ENCODE results near the gene ATP2A3. TPM values are rescaled to one million over a fixed set of nuclear protein-coding genes. Genes with fewer than 3 reads are reported as not detected.
A peak's percentile ranks its signal among the peaks of the same experiment; 100 is the strongest.

The ATP2A3 gene
- total and polyA plus RNA-seq, 3 experiments from 2014 or later = 105 to 111 (median 108) TPM

DNA sequence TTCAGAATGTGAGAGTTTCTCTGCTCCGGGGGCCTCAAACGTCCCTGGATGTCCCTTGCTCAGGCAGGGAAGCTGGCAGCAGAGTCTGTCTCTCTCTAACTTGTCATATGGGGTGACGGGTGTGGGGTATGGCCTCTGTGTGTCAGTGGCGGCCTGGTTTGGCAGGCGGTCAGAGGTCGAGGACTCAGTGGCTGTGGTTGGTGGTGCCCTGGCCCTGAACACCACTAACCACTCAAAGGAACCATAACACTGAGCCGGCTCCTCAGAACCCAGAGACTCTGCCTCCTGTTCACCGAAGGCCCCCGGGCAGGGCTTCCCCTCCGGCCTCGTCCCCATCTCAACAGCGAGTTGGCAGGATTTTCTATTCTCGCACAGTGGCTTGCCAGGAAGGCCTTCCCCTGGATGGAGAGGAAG, 48.6 kb downstream of the ATP2A3 start:
- no peaks in the 10 kb centered on the region for H3K9me3 Mint-ChIP-seq
- H3K4me3 ChIP-seq (ENCODE audit: low read length) = no peak overlapping the region
- peaks cover 37 to 51% (median 45%) of the 10 kb centered on the region in 3 donors for H3K4me1 Mint-ChIP-seq
- H3K4me1 ChIP-seq (ENCODE audit: insufficient read depth, low read length) = peaks cover 49% of the 10 kb centered on the region
- no peaks in the 10 kb centered on the region for H3K27me3 Mint-ChIP-seq
- H3K27ac ChIP-seq (ENCODE audit: low read depth, low read length) = peak overlapping the region; percentile 34
- H3K4me3 Mint-ChIP-seq = peak overlapping the region in 3 of 7 donors; percentile 2 to 32 (median 28)
- H3K27ac Mint-ChIP-seq = peak overlapping the region in 7 of 8 donors; percentile 63 to 93 (median 86)
- no peaks in the 10 kb centered on the region for H3K36me3 Mint-ChIP-seq
- no peaks in the 10 kb centered on the region for H3K27me3 ChIP-seq (ENCODE audit: insufficient read depth, low read length, poor library complexity, severe bottlenecking)
- CTCF ChIA-PET = interaction anchor here (0.9 to 6.3 kb wide), 6 partner anchors 11 to 159 kb away, joined by 3 to 61 read pairs (median 5); no protein-coding TSS in a partner anchor
- H3K36me3 ChIP-seq (ENCODE audit: insufficient read depth, low read length) = no peaks in the 10 kb centered on the region
- POLR2A ChIA-PET = no interaction called here
- DNase-seq = no peak
- H3K9me3 ChIP-seq (ENCODE audit: low read length) = no peaks in the 10 kb centered on the region

GRCh38 chr17:3914312-3914670, 49.9 kb downstream of the ATP2A3 start:
- no peaks in the 10 kb centered on the region for H3K36me3 Mint-ChIP-seq
- Histone ChIP-seq H3K9me3 (ENCODE audit: low read length) (no peaks in the 10 kb centered on the region), H3K4me3 (ENCODE audit: low read length) (no peak overlapping the region), H3K27ac (ENCODE audit: low read depth, low read length) (peak overlapping the region; percentile 1), H3K27me3 (ENCODE audit: insufficient read depth, low read length, poor library complexity, severe bottlenecking) (no peaks in the 10 kb centered on the region), H3K36me3 (ENCODE audit: insufficient read depth, low read length) (no peaks in the 10 kb centered on the region), H3K4me1 (ENCODE audit: insufficient read depth, low read length) (peaks cover 54% of the 10 kb centered on the region)
- H3K9me3 Mint-ChIP-seq = no peaks in the 10 kb centered on the region
- H3K27me3 Mint-ChIP-seq = no peaks in the 10 kb centered on the region
- H3K27ac Mint-ChIP-seq = peak overlapping the region in 6 of 8 donors; percentile 50 to 93 (median 72)
- DNase-seq = no peak
- ChIA-PET CTCF (interaction anchor here (0.6 to 6.3 kb wide), 36 partner anchors 9 to 176 kb away, joined by 3 to 61 read pairs (median 4); partner anchors contain the start of genes ATP2A3 and NCBP3), POLR2A (interaction anchor here (0.8 kb wide), 1 partner anchor 51 kb away, joined by 3 read pairs; no protein-coding TSS in a partner anchor)
- peaks cover 40 to 51% (median 45%) of the 10 kb centered on the region in 3 donors for H3K4me1 Mint-ChIP-seq
- H3K4me3 Mint-ChIP-seq = peak overlapping the region in 1 of 7 donors; percentile 9

- H3K27me3 ChIP-seq (ENCODE audit: insufficient read depth, low read length, poor library complexity, severe bottlenecking) = no peaks in the 10 kb centered on the region
- peak overlapping the region in 2 of 7 donors; percentile 9 to 55 for H3K4me3 Mint-ChIP-seq
- H3K27ac ChIP-seq (ENCODE audit: low read depth, low read length) = peak overlapping the region; percentile 1
- ChIA-PET CTCF (interaction anchor here (0.6 to 6.3 kb wide), 38 partner anchors 9 to 176 kb away, joined by 3 to 61 read pairs (median 4); partner anchors contain the start of genes ATP2A3 and NCBP3), POLR2A (interaction anchor here (0.6 to 0.8 kb wide), 2 partner anchors 11 to 52 kb away, joined by 3 read pairs; no protein-coding TSS in a partner anchor)
- H3K4me3 ChIP-seq (ENCODE audit: low read length) = no peak overlapping the region
- DNase-seq = peak; percentile 71 to 85 (median 72)
- no peaks in the 10 kb centered on the region for H3K9me3 Mint-ChIP-seq
- peak overlapping the region; percentile 7 to 93 (median 64) for H3K27ac Mint-ChIP-seq
- no peaks in the 10 kb centered on the region for H3K9me3 ChIP-seq (ENCODE audit: low read length)
- H3K36me3 ChIP-seq (ENCODE audit: insufficient read depth, low read length) = no peaks in the 10 kb centered on the region
- no peaks in the 10 kb centered on the region for H3K27me3 Mint-ChIP-seq
- peaks cover 40 to 51% (median 45%) of the 10 kb centered on the region in 3 donors for H3K4me1 Mint-ChIP-seq
- peaks cover 54% of the 10 kb centered on the region for H3K4me1 ChIP-seq (ENCODE audit: insufficient read depth, low read length)
- H3K36me3 Mint-ChIP-seq = no peaks in the 10 kb centered on the region
Observed at GRCh38 chr17:3913531-3914311, 50.5 kb downstream of the ATP2A3 start.

GRCh38 chr17:3912827-3913226, 51.4 kb downstream of the ATP2A3 start:
- peak overlapping the region in 7 of 8 donors; percentile 29 to 82 (median 71) for H3K27ac Mint-ChIP-seq
- ChIA-PET POLR2A (interaction anchor here (0.6 kb wide), 1 partner anchor 10 kb away, joined by 3 read pairs; no protein-coding TSS in a partner anchor), CTCF (interaction anchor here (1.3 to 6.3 kb wide), 13 partner anchors 8 to 162 kb away, joined by 3 to 61 read pairs (median 11); no protein-coding TSS in a partner anchor)
- H3K9me3 Mint-ChIP-seq = no peaks in the 10 kb centered on the region
- H3K4me1 Mint-ChIP-seq = peaks cover 38 to 51% (median 41%) of the 10 kb centered on the region in 3 donors
- H3K4me1 ChIP-seq (ENCODE audit: insufficient read depth, low read length) = peaks cover 54% of the 10 kb centered on the region
- no peaks in the 10 kb centered on the region for H3K9me3 ChIP-seq (ENCODE audit: low read length)
- no peaks in the 10 kb centered on the region for H3K27me3 ChIP-seq (ENCODE audit: insufficient read depth, low read length, poor library complexity, severe bottlenecking)
- H3K4me3 Mint-ChIP-seq = peak overlapping the region in 1 of 7 donors; percentile 6
- no peak overlapping the region for H3K27ac ChIP-seq (ENCODE audit: low read depth, low read length)
- no peaks in the 10 kb centered on the region for H3K27me3 Mint-ChIP-seq
- no peaks in the 10 kb centered on the region for H3K36me3 ChIP-seq (ENCODE audit: insufficient read depth, low read length)
- no peak overlapping the region for H3K4me3 ChIP-seq (ENCODE audit: low read length)
- no peak for DNase-seq
- no peaks in the 10 kb centered on the region for H3K36me3 Mint-ChIP-seq

GRCh38 chr17:3911271-3912053, 52.8 kb downstream of the ATP2A3 start:
- Histone ChIP-seq H3K4me1 (ENCODE audit: insufficient read depth, low read length) (peaks cover 41% of the 10 kb centered on the region), H3K27me3 (ENCODE audit: insufficient read depth, low read length, poor library complexity, severe bottlenecking) (no peaks in the 10 kb centered on the region), H3K27ac (ENCODE audit: low read depth, low read length) (no peak overlapping the region), H3K36me3 (ENCODE audit: insufficient read depth, low read length) (no peaks in the 10 kb centered on the region), H3K9me3 (ENCODE audit: low read length) (no peaks in the 10 kb centered on the region), H3K4me3 (ENCODE audit: low read length) (no peak overlapping the region)
- Mint-ChIP-seq H3K9me3 (no peaks in the 10 kb centered on the region), H3K27me3 (no peaks in the 10 kb centered on the region), H3K36me3 (no peaks in the 10 kb centered on the region), H3K4me1 (peaks cover 30 to 39% (median 35%) of the 10 kb centered on the region in 3 donors), H3K4me3 (peak overlapping the region; percentile 14 to 86 (median 60)), H3K27ac (peak overlapping the region; percentile 18 to 98 (median 94))
- CTCF ChIA-PET = interaction anchor here (6.3 kb wide), 1 partner anchor 94 kb away, joined by 61 read pairs; no protein-coding TSS in a partner anchor
- DNase-seq = peak; percentile 63 to 88 (median 72)
- POLR2A ChIA-PET = no interaction called here

DNA sequence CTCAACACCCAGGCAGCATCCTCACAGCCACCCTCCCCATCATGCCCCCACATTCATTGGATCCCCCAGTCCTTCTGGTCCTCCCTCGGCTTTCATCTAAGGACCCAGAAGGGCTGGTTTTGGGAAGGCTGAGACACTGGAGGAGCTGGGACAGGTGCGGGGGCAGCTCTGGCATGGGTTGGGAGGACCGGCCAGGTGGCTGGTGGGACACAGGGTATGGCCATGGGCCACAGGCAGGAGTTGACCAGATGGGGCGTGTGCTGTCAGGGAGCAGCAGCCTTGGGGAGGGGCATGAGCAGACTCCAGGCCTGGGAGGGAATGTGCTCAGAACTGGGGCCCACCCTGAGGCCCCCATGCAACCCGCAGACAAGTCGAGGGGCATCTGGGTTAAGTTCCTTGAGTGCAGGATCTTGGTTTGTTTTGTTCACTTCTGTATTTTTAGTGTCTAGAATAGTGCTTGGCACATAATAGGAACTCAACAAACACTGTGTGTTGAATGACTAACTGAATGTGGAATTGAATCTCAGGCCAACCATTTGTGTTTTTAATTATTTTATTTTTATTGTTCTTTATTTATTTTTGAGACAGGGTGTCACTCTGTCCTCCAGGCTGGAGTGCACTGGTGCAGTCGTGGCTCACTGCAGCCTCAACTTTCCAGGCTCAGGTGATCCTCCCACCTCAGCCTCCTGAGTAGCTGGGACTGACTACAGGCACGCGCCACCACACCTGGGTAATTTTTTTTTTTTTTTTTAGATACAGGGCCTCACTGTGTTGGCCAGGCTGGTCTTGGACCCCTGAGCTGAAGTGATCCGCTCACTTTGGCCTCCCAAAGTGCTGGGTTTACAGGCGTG, 53.6 kb downstream of the ATP2A3 start:
- peaks cover 33% of the 10 kb centered on the region for H3K4me1 ChIP-seq (ENCODE audit: insufficient read depth, low read length)
- H3K27me3 ChIP-seq (ENCODE audit: insufficient read depth, low read length, poor library complexity, severe bottlenecking) = no peaks in the 10 kb centered on the region
- Mint-ChIP-seq H3K4me3 (peak overlapping the region; percentile 14 to 74 (median 48)), H3K36me3 (no peaks in the 10 kb centered on the region), H3K4me1 (peaks cover 23 to 31% (median 27%) of the 10 kb centered on the region in 3 donors), H3K27me3 (no peaks in the 10 kb centered on the region), H3K9me3 (no peaks in the 10 kb centered on the region), H3K27ac (peak overlapping the region; percentile 18 to 98 (median 94))
- no peaks in the 10 kb centered on the region for H3K9me3 ChIP-seq (ENCODE audit: low read length)
- H3K27ac ChIP-seq (ENCODE audit: low read depth, low read length) = no peak overlapping the region
- H3K36me3 ChIP-seq (ENCODE audit: insufficient read depth, low read length) = no peaks in the 10 kb centered on the region
- POLR2A ChIA-PET = no interaction called here
- no peak overlapping the region for H3K4me3 ChIP-seq (ENCODE audit: low read length)
- no peak for DNase-seq
- CTCF ChIA-PET = no interaction called here

GRCh38 chr17:3909257-3909656, 55.0 kb downstream of the ATP2A3 start:
- H3K27ac ChIP-seq (ENCODE audit: low read depth, low read length) = no peak overlapping the region
- POLR2A ChIA-PET = no interaction called here
- DNase-seq = no peak
- no peaks in the 10 kb centered on the region for H3K36me3 Mint-ChIP-seq
- H3K27me3 Mint-ChIP-seq = no peaks in the 10 kb centered on the region
- peak overlapping the region in 7 of 8 donors; percentile 31 to 94 (median 72) for H3K27ac Mint-ChIP-seq
- no peaks in the 10 kb centered on the region for H3K9me3 ChIP-seq (ENCODE audit: low read length)
- no peaks in the 10 kb centered on the region for H3K27me3 ChIP-seq (ENCODE audit: insufficient read depth, low read length, poor library complexity, severe bottlenecking)
- H3K4me1 Mint-ChIP-seq = peaks cover 19 to 21% (median 19%) of the 10 kb centered on the region in 3 donors
- H3K4me1 ChIP-seq (ENCODE audit: insufficient read depth, low read length) = peaks cover 26% of the 10 kb centered on the region
- no peak overlapping the region for H3K4me3 ChIP-seq (ENCODE audit: low read length)
- no peaks in the 10 kb centered on the region for H3K36me3 ChIP-seq (ENCODE audit: insufficient read depth, low read length)
- CTCF ChIA-PET = no interaction called here
- H3K9me3 Mint-ChIP-seq = no peaks in the 10 kb centered on the region
- no peak overlapping the region for H3K4me3 Mint-ChIP-seq

Measured in CD8-positive, alpha-beta memory T cell (primary cell).